Choroid plexus epithelial cell (primary cell): Measurements from ENCODE around the gene DUSP21.
"Not testable (repeated sequence)": the region's sequence is repeated elsewhere in the genome, so short reads cannot be mapped to it uniquely, and the experiment has no call there.

Experiments
- DNase-seq: peaks from one replicate; pipeline ENCODE4 v3.0.0-alpha.2; 2010; ENCODE audit warnings: low read depth
- H3K4me3 ChIP-seq: 2 replicates; pipeline ENCODE4 v1.5.1; 2011; ENCODE audit warnings: low read depth, mild to moderate bottlenecking, control low read depth, low read length, moderate library complexity
- CTCF ChIP-seq: conservative IDR thresholded peaks from 2 replicates; pipeline ENCODE4 v1.5.1; 2011; ENCODE audit warnings: low read depth, mild to moderate bottlenecking, control low read depth, inconsistent platforms, low read length, moderate library complexity

The DUSP21 gene

DNA sequence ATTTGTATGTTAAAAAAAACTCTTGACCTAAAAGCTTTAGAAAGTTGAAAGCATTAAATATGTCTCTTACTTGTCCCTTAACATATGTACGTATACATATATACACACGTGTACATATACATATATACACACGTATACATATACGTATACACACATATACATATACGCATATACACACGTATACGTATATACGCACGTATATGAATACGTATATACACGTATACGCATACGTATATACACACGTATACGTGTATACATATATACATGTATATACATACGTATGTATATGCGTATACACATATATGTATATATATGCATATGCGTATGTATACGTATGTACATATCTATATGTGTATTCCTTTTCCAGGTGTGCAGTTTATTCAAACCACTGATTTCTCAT is 32.9 kb downstream of the DUSP21 start:
- no peak for TF ChIP-seq CTCF
- H3K4me3 ChIP-seq = no peak overlapping the region
- no peak for DNase-seq

GRCh38 chrX:44878780-44879179 is 35.0 kb downstream of the DUSP21 start:
- no peak for DNase-seq
- TF ChIP-seq CTCF = no peak

DNA sequence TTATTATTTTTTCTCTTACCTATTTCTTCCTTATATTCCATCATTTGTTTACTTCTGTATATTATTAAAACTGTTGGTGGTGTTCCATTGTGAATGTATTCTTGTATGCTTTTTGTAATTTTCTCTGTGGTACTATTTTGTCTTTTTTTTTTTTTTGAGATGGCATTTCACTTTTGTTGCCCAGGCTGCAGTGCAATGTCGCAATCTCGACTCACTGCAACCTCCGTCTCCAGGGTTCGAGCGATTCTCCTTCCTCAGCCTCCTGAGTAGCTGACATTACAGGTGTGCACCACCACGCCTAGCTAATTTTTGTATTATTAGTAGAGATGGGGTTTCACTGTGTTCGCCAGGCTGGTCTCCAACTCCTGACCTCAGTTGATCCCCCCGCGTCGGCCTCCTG is 37.7 kb downstream of the DUSP21 start:
- no peak overlapping the region for H3K4me3 ChIP-seq
- no peak for DNase-seq
- TF ChIP-seq CTCF = no peak

More at GRCh38 chrX:44878780-44879179, 35.0 kb downstream of the DUSP21 start:
- no peak overlapping the region for H3K4me3 ChIP-seq

GRCh38 chrX:44882635-44883034 is 38.8 kb downstream of the DUSP21 start:
- H3K4me3 ChIP-seq = no peak overlapping the region
- TF ChIP-seq CTCF = no peak
- DNase-seq = no peak

DNA sequence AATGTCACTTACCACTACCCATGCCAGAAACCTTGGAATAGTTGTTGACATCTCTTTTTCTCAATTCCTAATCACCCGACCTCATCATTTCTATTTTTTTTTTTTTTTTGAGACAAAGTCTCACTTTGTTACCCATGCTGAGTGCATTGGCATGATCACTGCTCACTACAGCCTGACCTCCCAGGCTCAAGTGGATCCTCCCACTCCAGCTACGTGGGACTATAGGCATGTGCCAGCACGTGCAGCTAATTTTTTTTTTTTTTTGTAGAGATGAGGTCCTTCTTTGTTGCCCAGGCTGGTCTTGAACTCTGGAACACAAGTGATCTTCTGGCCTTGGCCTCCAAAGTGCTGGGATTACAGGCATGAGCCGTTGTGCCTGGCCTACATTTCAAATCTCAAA is 41.1 kb downstream of the DUSP21 start:
- no peak overlapping the region for H3K4me3 ChIP-seq
- TF ChIP-seq CTCF = no peak
- DNase-seq = no peak

- H3K4me3 ChIP-seq = no peak overlapping the region
- DNase-seq = no peak
- TF ChIP-seq CTCF = no peak
These were observed 46.0 kb downstream of the DUSP21 start for GRCh38 chrX:44889824-44890223.

- TF ChIP-seq CTCF = no peak
- DNase-seq = no peak
- no peak overlapping the region for H3K4me3 ChIP-seq
These were observed 46.4 kb downstream of the DUSP21 start for GRCh38 chrX:44890247-44890646.

DNA sequence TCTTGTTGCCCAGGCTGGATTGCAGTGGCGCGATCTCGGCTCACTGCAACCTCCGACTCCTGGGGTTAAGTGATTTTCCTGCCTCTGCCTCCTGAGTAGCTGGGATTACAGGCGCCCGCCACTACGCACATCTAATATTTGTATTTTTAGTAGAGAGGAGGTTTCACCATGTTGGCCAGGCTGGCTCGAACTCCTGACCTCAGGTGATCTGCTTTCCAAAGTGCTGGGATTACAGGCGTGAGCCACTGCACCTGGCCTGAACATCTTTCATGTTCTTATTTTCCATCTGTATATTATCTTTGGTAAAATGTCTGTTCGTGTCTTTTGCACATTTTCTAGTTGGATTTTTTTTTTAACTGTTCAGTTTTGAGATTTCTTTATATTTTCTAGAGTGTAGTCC is 46.9 kb downstream of the DUSP21 start:
- H3K4me3 ChIP-seq, DNase-seq: not testable (repeated sequence)
